IMR-90 (cell line): Measurements from ENCODE around the gene RSBN1L. TPM values are rescaled to one million over a fixed set of nuclear protein-coding genes. Genes with fewer than 3 reads are reported as not detected.

Experiments
- ATAC-seq: fragments of 200-7000 bp; cut with Tn5 transposase; 2 replicates; pipeline ENCODE4 v1.9.1; 2020; ENCODE audit warnings: low read depth, mild to moderate bottlenecking, moderate library complexity
- BruUV-seq: library from RNA; stranded (reverse); fragments of 400-500 nt; replicated peaks from 2 replicates; lab custom pipeline; 2021; lab: Mats Ljungman, UMichigan
- CTCF ChIA-PET: fragments of 300-600 bp; formaldehyde crosslinking; extraction: SDS; loops from one replicate; lab custom pipeline; 2021; ENCODE audit warnings: antibody characterized with exemption; lab: Yijun Ruan, JAX
- POLR2A ChIA-PET: fragments of 300-600 bp; sonication (Branson Sonifier 250); formaldehyde crosslinking; loops from one replicate; lab custom pipeline; 2022; ENCODE audit warnings: antibody characterized with exemption; ENCODE audit not compliant: unreplicated experiment; lab: Charles Lee
- DNase-seq: peaks from one replicate; pipeline ENCODE4 v3.0.0; 2013
- H2AFZ ChIP-seq: replicated peaks from 2 replicates; pipeline ENCODE3; 2013; ENCODE audit warnings: low read length, mild to moderate bottlenecking; ENCODE audit not compliant: poor library complexity
- H2AK5ac ChIP-seq: 2 replicates; pipeline ENCODE4 v1.6.1; 2013; ENCODE audit warnings: low read depth, low read length, inconsistent platforms
- H2AK9ac ChIP-seq: replicated peaks from 2 replicates; pipeline ENCODE3; 2013; ENCODE audit warnings: mild to moderate bottlenecking, low read depth, low read length, moderate library complexity; ENCODE audit not compliant: poor library complexity
- H2BK120ac ChIP-seq: 2 replicates; pipeline ENCODE4 v1.6.1; 2013; ENCODE audit warnings: low read depth, low read length, inconsistent platforms
- H2BK15ac ChIP-seq: 3 replicates; pipeline ENCODE4 v1.6.1; 2013; ENCODE audit warnings: low read depth, low read length, inconsistent platforms
- H2BK20ac ChIP-seq: 2 replicates; pipeline ENCODE4 v1.6.1; 2013; ENCODE audit warnings: low read depth, mild to moderate bottlenecking, inconsistent platforms, low read length, moderate library complexity
- H2BK5ac ChIP-seq: 2 replicates; pipeline ENCODE4 v1.6.1; 2013; ENCODE audit warnings: mild to moderate bottlenecking, low read depth, low read length, inconsistent platforms; ENCODE audit not compliant: poor library complexity, severe bottlenecking
- H3K14ac ChIP-seq: replicated peaks from 2 replicates; pipeline ENCODE4 v1.6.1; 2013; ENCODE audit warnings: low read depth, low read length, inconsistent platforms
- H3K18ac ChIP-seq: 2 replicates; pipeline ENCODE4 v1.6.1; 2013; ENCODE audit warnings: low read depth, low read length, control low read depth
- H3K23ac ChIP-seq: 2 replicates; pipeline ENCODE4 v1.6.1; 2013; ENCODE audit warnings: low read depth, low read length, inconsistent platforms
- H3K27ac ChIP-seq: 2 replicates; pipeline ENCODE4 v1.5.1; 2013; ENCODE audit warnings: mild to moderate bottlenecking, control low read depth, low read length; ENCODE audit not compliant: insufficient read depth
- H3K27me3 ChIP-seq: 2 replicates; pipeline ENCODE4 v1.6.1; 2013; ENCODE audit warnings: low read length; ENCODE audit not compliant: control insufficient read depth, insufficient read depth
- H3K36me3 ChIP-seq: 2 replicates; pipeline ENCODE4 v1.6.1; 2013; ENCODE audit warnings: low read length, mixed read lengths; ENCODE audit not compliant: control insufficient read depth, insufficient read depth
- H3K4ac ChIP-seq: 2 replicates; pipeline ENCODE4 v1.6.1; 2013; ENCODE audit warnings: low read depth, low read length, inconsistent platforms
- H3K4me1 ChIP-seq: 2 replicates; pipeline ENCODE4 v1.6.1; 2013; ENCODE audit warnings: low read length, mixed read lengths; ENCODE audit not compliant: control insufficient read depth, insufficient read depth
- H3K4me2 ChIP-seq: 2 replicates; pipeline ENCODE4 v1.6.1; 2013; ENCODE audit warnings: low read depth, mild to moderate bottlenecking, control low read depth, low read length, moderate library complexity
- H3K4me3 ChIP-seq: 2 replicates; pipeline ENCODE4 v1.5.1; 2013; ENCODE audit warnings: low read depth, mild to moderate bottlenecking, control low read depth, low read length, moderate library complexity; ENCODE audit not compliant: insufficient read depth
- H3K56ac ChIP-seq: 2 replicates; pipeline ENCODE4 v1.6.1; 2013; ENCODE audit warnings: low read length, inconsistent platforms; ENCODE audit not compliant: insufficient read depth; ENCODE audit errors: extremely low read depth
- H3K79me1 ChIP-seq, 2 experiments: 2 replicates each; pipeline ENCODE4 v1.6.1; 2013; ENCODE audit warnings: low read length in 2 of 2, inconsistent platforms in 1 of 2, low read depth in 1 of 2
- H3K9ac ChIP-seq: 2 replicates; pipeline ENCODE4 v1.6.1; 2013; ENCODE audit warnings: low read depth, low read length, control low read depth
- H3K9me1 ChIP-seq: 2 replicates; pipeline ENCODE4 v1.6.1; 2013; ENCODE audit warnings: low read length, inconsistent platforms; ENCODE audit not compliant: insufficient read depth
- H3K9me3 ChIP-seq: 2 replicates; pipeline ENCODE4 v1.6.1; 2013; ENCODE audit warnings: low read length; ENCODE audit not compliant: control insufficient read depth, insufficient read depth
- H4K20me1 ChIP-seq: 2 replicates; pipeline ENCODE4 v1.6.1; 2013; ENCODE audit warnings: low read length, inconsistent platforms; ENCODE audit not compliant: insufficient read depth
- H4K5ac ChIP-seq: 2 replicates; pipeline ENCODE4 v1.6.1; 2013; ENCODE audit warnings: mild to moderate bottlenecking, low read depth, low read length, control low read depth
- H4K8ac ChIP-seq, 2 experiments: 2 replicates each; pipeline ENCODE4 v1.6.1; 2013; ENCODE audit warnings: low read depth in 2 of 2, low read length in 2 of 2, control low read depth in 1 of 2, inconsistent platforms in 1 of 2
- H4K91ac ChIP-seq: 2 replicates; pipeline ENCODE4 v1.6.1; 2013; ENCODE audit warnings: low read depth, low read length, inconsistent platforms; ENCODE audit not compliant: insufficient read depth
- BHLHE40 ChIP-seq: fragments of 150-350 bp; IDR thresholded peaks from 2 replicates; pipeline ENCODE4 v1.6.1; 2016; ENCODE audit warnings: mild to moderate bottlenecking, low read depth, low read length
- CEBPB ChIP-seq: IDR thresholded peaks from 2 replicates; pipeline ENCODE4 v1.6.1; 2012; ENCODE audit warnings: low read depth, low read length, improper control_type of control experiment
- CHD1 ChIP-seq: IDR thresholded peaks from 2 replicates; pipeline ENCODE4 v1.6.1; 2012; ENCODE audit warnings: low read depth, low read length, improper control_type of control experiment
- CTCF ChIP-seq: conservative IDR thresholded peaks from 2 replicates; pipeline ENCODE4 v1.5.1; 2012; ENCODE audit warnings: mild to moderate bottlenecking, low read depth, low read length, improper control_type of control experiment
- ELK1 ChIP-seq: fragments of 150-350 bp; IDR thresholded peaks from 2 replicates; pipeline ENCODE4 v1.6.1; 2016; ENCODE audit warnings: low read depth, mild to moderate bottlenecking, low read length, moderate library complexity, borderline replicate concordance
- FOS ChIP-seq: fragments of 150-350 bp; IDR thresholded peaks from 2 replicates; pipeline ENCODE4 v1.6.1; 2016; ENCODE audit warnings: low read depth, low read length
- MAFK ChIP-seq: IDR thresholded peaks from 2 replicates; pipeline ENCODE4 v1.6.1; 2012; ENCODE audit warnings: low read depth, low read length, improper control_type of control experiment
- MAZ ChIP-seq: IDR thresholded peaks from 2 replicates; pipeline ENCODE4 v1.6.1; 2012; ENCODE audit warnings: low read depth, mild to moderate bottlenecking, low read length, improper control_type of control experiment, moderate library complexity, borderline replicate concordance
- MXI1 ChIP-seq: IDR thresholded peaks from 2 replicates; pipeline ENCODE4 v1.6.1; 2012; ENCODE audit warnings: low read depth, mild to moderate bottlenecking, low read length, moderate library complexity, borderline replicate concordance
- NFE2L2 ChIP-seq: fragments of 150-350 bp; IDR thresholded peaks from 2 replicates; pipeline ENCODE4 v1.6.1; 2016; ENCODE audit warnings: low read depth, mild to moderate bottlenecking, low read length
- POLR2A ChIP-seq: IDR thresholded peaks from 2 replicates; pipeline ENCODE4 v1.6.1; 2012; ENCODE audit warnings: mild to moderate bottlenecking, low read depth, low read length
- RAD21 ChIP-seq: IDR thresholded peaks from 2 replicates; pipeline ENCODE4 v1.6.1; 2012; ENCODE audit warnings: low read length, improper control_type of control experiment
- RCOR1 ChIP-seq: IDR thresholded peaks from 2 replicates; pipeline ENCODE4 v1.6.1; 2012; ENCODE audit warnings: mild to moderate bottlenecking, low read length, improper control_type of control experiment; ENCODE audit not compliant: insufficient replicate concordance
- RFX5 ChIP-seq: IDR thresholded peaks from 2 replicates; pipeline ENCODE4 v1.8.0; 2012; ENCODE audit warnings: low read depth, mild to moderate bottlenecking, low read length, moderate library complexity
- SMC3 ChIP-seq: fragments of 150-350 bp; IDR thresholded peaks from 2 replicates; pipeline ENCODE4 v1.6.1; 2016; ENCODE audit warnings: low read depth, mild to moderate bottlenecking, antibody characterized with exemption, low read length, moderate library complexity
- USF2 ChIP-seq: fragments of 150-350 bp; IDR thresholded peaks from 2 replicates; pipeline ENCODE4 v1.6.1; 2017; ENCODE audit warnings: mild to moderate bottlenecking, antibody characterized with exemption, low read length, low read depth
- WGBS, 2 experiments: methylation state at CpG; one replicate each; pipeline versions ENCODE4 v1.1.5 to v1.1.7; 2013; ENCODE audit warnings: missing lambda C conversion rate in 2 of 2; ENCODE audit not compliant: insufficient read length in 1 of 2; ENCODE audit errors: extremely low coverage in 2 of 2; 5-methylcytosine and 5-hydroxymethylcytosine counted together
- dilution Hi-C: fragments of 300-500 bp; cut with HindIII; formaldehyde crosslinking; loops from one replicate; pipeline ENCODE4 v1.14.3; 2018; ENCODE audit warnings: low sequenced_read_pairs; ENCODE audit not compliant: unreplicated experiment
- in situ Hi-C: fragments of 300-500 bp; cut with MboI; formaldehyde crosslinking; loops from 3 replicates; pipeline ENCODE4 v1.14.3; 2019; ENCODE audit warnings: low sequenced_read_pairs, inconsistent platforms, mixed read lengths
- intact Hi-C: fragments of 100-400 bp; cut with micrococcal nuclease; formaldehyde crosslinking; loops from 2 replicates; pipeline ENCODE4 v1.10.0; 2022
- polyA plus RNA-seq, 3 experiments: library from polyadenylated mRNA; depleted of rRNA; stranded (reverse); fragments of >200 nt; gene quantifications; 2 replicates each; pipeline ENCODE4 v1.2.3, GENCODE V29; 2012; ENCODE audit warnings: low replicate concordance in 1 of 3
- total RNA-seq: library from RNA; depleted of rRNA; stranded (reverse); fragments of >200 nt; gene quantifications from 2 replicates; pipeline ENCODE4 v1.2.3, GENCODE V29; 2012

RSBN1L gene
- total and polyA plus RNA-seq, 2 of the 4 experiments (the other 2 are of a cell fraction): 7.8 to 14.7 TPM

GRCh38 chr7:77710861-77711260 lies 14.6 kb downstream of the RSBN1L start:
- DNase-seq (no peak), ATAC-seq (no peak)
- intact Hi-C loops (loop anchor here (1.0 kb wide), 1 partner anchor 49 kb away; no protein-coding TSS in a partner anchor), in situ Hi-C loops (no loop called here), dilution Hi-C loops (no loop called here)
- no peak overlapping the region for H3K27ac ChIP-seq
- CTCF ChIA-PET: interaction anchor here (0.6 to 1.2 kb wide), 2 partner anchors 11 to 99 kb away, joined by 3 read pairs; no protein-coding TSS in a partner anchor
- H3K79me1 ChIP-seq: peaks cover 22 to 58% of the 10 kb centered on the region in 2 experiments
- H3K9ac ChIP-seq: no peak overlapping the region
- no peak overlapping the region for H3K4me2 ChIP-seq
- no peak overlapping the region for H2BK120ac ChIP-seq
- no peaks in the 10 kb centered on the region for H3K9me3 ChIP-seq
- no peak overlapping the region for H2BK20ac ChIP-seq
- H2AK5ac ChIP-seq: no peak overlapping the region
- H3K9me1 ChIP-seq: peaks cover 16% of the 10 kb centered on the region; the same call in 1 of the 2 replicates
- WGBS, 2 experiments: 100% methylated on average over 1 of the region's 3 CpGs; no CpG with 5 or more reads in 1 of the 2 experiments
- no peak overlapping the region for H3K4me3 ChIP-seq
- H3K36me3 ChIP-seq: peaks cover 7% of the 10 kb centered on the region
- no peaks in the 10 kb centered on the region for H3K4me1 ChIP-seq
- POLR2A ChIA-PET: no interaction called here
- no peak overlapping the region for H3K56ac ChIP-seq
- H3K4ac ChIP-seq: no peak overlapping the region
- TF ChIP-seq CEBPB: no peak
- no peak for TF ChIP-seq SMC3
- no peak for TF ChIP-seq NFE2L2
- TF ChIP-seq RFX5: no peak
- TF ChIP-seq CTCF: no peak
- TF ChIP-seq MXI1: no peak
- no peak for TF ChIP-seq USF2
- TF ChIP-seq CHD1: no peak
- no peak for TF ChIP-seq ELK1
- no peak for TF ChIP-seq POLR2A
- TF ChIP-seq RAD21: no peak
- TF ChIP-seq RCOR1: no peak
- TF ChIP-seq MAFK: no peak
- no peak for TF ChIP-seq FOS
- no peak for TF ChIP-seq BHLHE40
- no peak for TF ChIP-seq MAZ
- H2BK15ac ChIP-seq: no peak overlapping the region
- H4K20me1 ChIP-seq: peaks cover 25% of the 10 kb centered on the region; the same call in 1 of the 2 replicates
- no peak overlapping the region for H2AK9ac ChIP-seq
- no peak overlapping the region for H3K18ac ChIP-seq
- H2BK5ac ChIP-seq: no peak overlapping the region
- no peak overlapping the region for H4K8ac ChIP-seq
- no peak overlapping the region for H2AFZ ChIP-seq
- BruUV-seq: no TSS peak
- H3K23ac ChIP-seq: no peak overlapping the region
- H3K14ac ChIP-seq: no peak overlapping the region
- H4K5ac ChIP-seq: no peak overlapping the region
- no peaks in the 10 kb centered on the region for H3K27me3 ChIP-seq
- no peak overlapping the region for H4K91ac ChIP-seq
